GM18505 (cell line): Measurements from ENCODE around the gene AK4.

Experiments
- ATAC-seq: cut with Tn5 transposase; IDR thresholded peaks from one replicate; pipeline ENCODE4 v1.9.1; 2021; ENCODE audit not compliant: unreplicated experiment
- POLR2A ChIP-seq: IDR thresholded peaks from 4 replicates; pipeline ENCODE4 v1.6.1; 2011; ENCODE audit warnings: borderline replicate concordance; ENCODE audit not compliant: insufficient read depth, insufficient read length; ENCODE audit errors: extremely low read depth

The AK4 gene

GRCh38 chr1:65207317-65207716 lies 59.3 kb downstream of the AK4 start:
- no peak for TF ChIP-seq POLR2A
- peak; percentile 46 for ATAC-seq

GRCh38 chr1:65208563-65208973 lies 60.6 kb downstream of the AK4 start:
- no peak for TF ChIP-seq POLR2A
- ATAC-seq: no peak

- ATAC-seq: no peak
- no peak for TF ChIP-seq POLR2A
Measured at GRCh38 chr1:65209005-65209885, 61.2 kb downstream of the AK4 start.

- TF ChIP-seq POLR2A: no peak
- no peak for ATAC-seq
Measured at GRCh38 chr1:65210325-65210724, 62.3 kb downstream of the AK4 start.

- TF ChIP-seq POLR2A: no peak
- ATAC-seq: no peak
Measured at GRCh38 chr1:65211331-65211730, 63.3 kb downstream of the AK4 start.

- ATAC-seq: no peak
- no peak for TF ChIP-seq POLR2A
Measured at GRCh38 chr1:65213271-65214023, 65.4 kb downstream of the AK4 start.

GRCh38 chr1:65214340-65215027 lies 66.5 kb downstream of the AK4 start:
- no peak for ATAC-seq
- TF ChIP-seq POLR2A: no peak

- ATAC-seq: no peak
- TF ChIP-seq POLR2A: no peak
Measured at GRCh38 chr1:65216989-65217388, 69.0 kb downstream of the AK4 start.

- ATAC-seq: no peak
- TF ChIP-seq POLR2A: no peak
Measured at GRCh38 chr1:65221638-65222339, 73.8 kb downstream of the AK4 start.

GRCh38 chr1:65222340-65222940 lies 74.4 kb downstream of the AK4 start:
- no peak for ATAC-seq
- no peak for TF ChIP-seq POLR2A

GRCh38 chr1:65224681-65225091 lies 76.7 kb downstream of the AK4 start:
- TF ChIP-seq POLR2A: no peak
- ATAC-seq: no peak

- no peak for ATAC-seq
- TF ChIP-seq POLR2A: no peak
Measured at GRCh38 chr1:65225179-65225578, 77.2 kb downstream of the AK4 start.
